AG04449 (cell line): ENCODE results near the gene HOXA10.

ENCODE experiments used
- CTCF ChIA-PET: fragments of 350-600 bp; formaldehyde crosslinking; extraction: SDS; loops from one replicate; lab custom pipeline; 2021; ENCODE audit warnings: antibody characterized with exemption; lab: Yijun Ruan, JAX
- POLR2A ChIA-PET: fragments of 400-600, 350-600 bp; formaldehyde crosslinking; extraction: SDS; loops from one replicate; lab custom pipeline; 2020; ENCODE audit warnings: antibody characterized with exemption, inconsistent platforms; lab: Yijun Ruan, JAX
- DNase-seq: peaks from one replicate; pipeline ENCODE4 v3.0.0-alpha.2; 2010; ENCODE audit warnings: low read depth, low spot score
- H3K4me3 ChIP-seq: 2 replicates; pipeline ENCODE4 v1.5.1; 2011; ENCODE audit warnings: low read depth, mild to moderate bottlenecking, control low read depth, low read length
- CTCF ChIP-seq: IDR thresholded peaks from one replicate; pipeline ENCODE4 v1.5.1; 2011; ENCODE audit warnings: mild to moderate bottlenecking, moderate library complexity, low read length, control low read depth, inconsistent platforms; ENCODE audit not compliant: insufficient read depth; ENCODE audit errors: missing control alignments

Gene HOXA10

DNA sequence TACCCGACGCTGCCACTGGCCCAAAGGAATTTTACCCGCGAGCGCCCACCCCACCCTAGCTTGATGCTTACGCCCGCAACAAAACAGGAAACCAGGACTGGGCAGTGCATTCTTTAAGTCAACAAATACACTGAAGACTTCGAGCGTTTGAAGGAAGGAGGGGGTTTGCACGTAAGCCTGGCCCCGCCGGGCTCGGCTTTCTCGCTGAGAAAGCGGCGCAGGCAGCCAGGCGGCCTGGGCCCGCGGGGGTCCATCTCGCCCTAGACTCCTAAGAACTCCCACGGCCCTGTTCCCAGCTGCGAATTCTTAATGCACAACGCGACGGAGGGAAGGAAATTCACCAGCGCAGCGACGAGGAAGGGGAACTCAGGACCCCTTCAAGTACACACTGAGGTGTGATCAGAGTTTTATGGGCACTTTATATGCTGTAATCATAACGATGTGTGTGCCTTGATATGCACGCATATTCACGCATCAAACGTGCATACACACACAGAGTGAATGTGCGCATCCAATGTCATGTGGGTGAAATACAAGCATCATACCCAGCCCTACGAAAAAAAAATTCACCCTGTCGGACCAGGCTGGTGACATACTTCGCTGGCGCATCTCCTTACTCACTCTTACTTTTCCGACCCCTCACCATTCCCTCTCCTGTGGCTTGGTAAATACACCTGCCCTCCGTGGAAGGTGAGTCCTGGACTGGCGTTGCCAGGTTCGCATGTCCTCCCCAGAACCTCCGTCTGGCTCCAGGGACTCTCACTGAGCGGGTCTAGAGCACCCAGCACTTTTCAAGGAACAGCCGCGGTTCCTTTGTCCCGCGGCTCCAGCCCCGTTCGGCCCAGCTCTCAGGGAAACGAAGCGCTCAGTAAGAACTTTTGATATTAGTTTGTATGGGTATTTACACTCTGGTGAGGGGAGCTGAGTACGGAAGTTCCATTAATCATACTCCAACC, 31.5 kb upstream of the HOXA10 start:
- ChIA-PET CTCF (interaction anchor here (0.9 to 8.4 kb wide), 7 partner anchors 9 to 814 kb away, joined by 3 to 83 read pairs (median 5); no protein-coding TSS in a partner anchor), POLR2A (no interaction called here)
- peak overlapping the region; percentile 36 for H3K4me3 ChIP-seq
- no peak for DNase-seq
- TF ChIP-seq CTCF, result no peak

DNA sequence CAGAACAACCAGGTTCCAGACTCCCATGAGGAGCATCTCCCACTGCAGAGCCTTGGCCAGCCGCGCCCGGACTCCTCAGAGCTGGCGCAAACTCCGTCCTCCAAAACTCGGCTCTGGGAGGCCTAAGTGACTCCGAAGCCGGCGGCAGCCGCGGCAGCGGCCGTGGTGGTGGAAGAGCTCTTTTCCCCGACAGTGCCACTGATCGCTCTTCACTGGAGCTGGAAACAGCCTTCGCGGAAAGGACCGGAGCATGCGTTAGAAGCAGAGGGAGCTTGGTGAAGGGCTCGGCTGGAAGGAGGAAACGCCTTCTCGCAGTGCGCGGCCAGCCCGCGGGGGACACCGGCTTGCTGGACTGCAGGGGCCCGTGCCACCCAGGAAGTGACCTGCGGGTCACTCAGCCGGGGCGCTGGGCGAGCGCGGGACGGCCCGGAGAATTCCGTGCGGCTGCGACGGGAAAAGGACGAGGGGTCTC, 30.8 kb upstream of the HOXA10 start:
- H3K4me3 ChIP-seq, result peak overlapping the region; percentile 36
- ChIA-PET CTCF (interaction anchor here (0.9 to 8.4 kb wide), 7 partner anchors 9 to 815 kb away, joined by 3 to 83 read pairs (median 4); no protein-coding TSS in a partner anchor), POLR2A (no interaction called here)
- TF ChIP-seq CTCF, result no peak
- no peak for DNase-seq

- no peak for DNase-seq
- no peak overlapping the region for H3K4me3 ChIP-seq
- TF ChIP-seq CTCF, result no peak
- ChIA-PET CTCF (interaction anchor here (0.9 to 1.8 kb wide), 7 partner anchors 8 to 816 kb away, joined by 3 to 6 read pairs (median 4); partner anchors contain the start of gene HOXA11), POLR2A (no interaction called here)
These were observed 30.0 kb upstream of the HOXA10 start for GRCh38 chr7:27203964-27204594.

DNA sequence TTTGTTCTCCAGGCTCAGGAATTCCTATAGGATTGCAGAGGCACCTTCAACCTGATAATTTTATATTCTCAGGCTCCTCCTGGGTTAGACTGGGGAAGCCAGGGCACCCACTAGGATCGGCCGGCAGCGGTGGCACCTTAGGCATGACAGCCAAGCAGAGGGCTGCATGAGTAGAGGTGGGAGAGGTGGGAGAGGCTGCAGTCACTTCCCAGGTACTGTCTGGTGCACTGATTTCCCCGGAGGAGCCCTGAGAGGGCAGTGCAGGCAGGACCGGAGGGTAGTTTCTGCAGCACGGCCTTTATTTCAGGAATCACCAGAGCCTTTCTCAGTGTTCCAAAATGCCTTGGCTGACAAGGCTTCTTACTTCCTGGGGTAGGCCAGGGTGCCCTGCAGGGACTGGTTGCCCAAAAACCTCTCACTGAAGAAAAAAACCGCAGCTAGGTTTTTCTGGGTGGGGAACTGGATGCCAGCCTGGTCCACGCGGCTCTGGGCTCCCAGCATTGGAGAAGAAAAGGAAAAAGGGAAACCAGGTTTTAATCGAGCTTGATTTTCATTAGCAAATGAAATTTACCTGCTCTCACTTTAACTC, 29.3 kb upstream of the HOXA10 start:
- ChIA-PET CTCF (interaction anchor here (1.1 to 2.3 kb wide), 3 partner anchors 8 to 24 kb away, joined by 4 to 11 read pairs (median 5); partner anchors contain the start of gene HOXA11), POLR2A (no interaction called here)
- H3K4me3 ChIP-seq, result no peak overlapping the region
- no peak for TF ChIP-seq CTCF
- DNase-seq, result no peak

- DNase-seq, result no peak
- POLR2A ChIA-PET, result no interaction called here
- no peak overlapping the region for H3K4me3 ChIP-seq
- no peak for TF ChIP-seq CTCF
- CTCF ChIA-PET, result interaction anchor here (0.8 to 2.3 kb wide), 3 partner anchors 8 to 715 kb away, joined by 3 to 11 read pairs (median 5); no protein-coding TSS in a partner anchor
These were observed 28.7 kb upstream of the HOXA10 start for GRCh38 chr7:27202862-27203134.
